Fibroblast of lung (primary cell): ENCODE measurements around the gene ZFYVE26. TPM values are rescaled to one million over a fixed set of nuclear protein-coding genes. Genes with fewer than 3 reads are reported as not detected.

Source experiments
- DNase-seq, 2 donors: peaks; one replicate each; pipeline versions ENCODE4 v3.0.0 to v3.0.0-alpha.2; 2010; ENCODE audit warnings: low read depth in 2 of 2
- H2AFZ ChIP-seq: 2 replicates; pipeline ENCODE4 v1.5.1; 2012; ENCODE audit warnings: low read length, control low read depth, inconsistent platforms
- H3K27ac ChIP-seq: 2 replicates; pipeline ENCODE4 v1.5.1; 2011; ENCODE audit warnings: low read length, control low read depth; ENCODE audit not compliant: insufficient read depth
- H3K27me3 ChIP-seq: 2 replicates; pipeline ENCODE4 v1.5.1; 2011; ENCODE audit warnings: mild to moderate bottlenecking, low read length; ENCODE audit not compliant: control insufficient read depth, insufficient read depth
- H3K36me3 ChIP-seq: 2 replicates; pipeline ENCODE4 v1.5.1; 2011; ENCODE audit warnings: low read length; ENCODE audit not compliant: control insufficient read depth, insufficient read depth
- H3K4me1 ChIP-seq: 2 replicates; pipeline ENCODE4 v1.5.1; 2011; ENCODE audit warnings: low read length; ENCODE audit not compliant: control insufficient read depth, insufficient read depth; ENCODE audit errors: extremely low read depth
- H3K4me2 ChIP-seq: 2 replicates; pipeline ENCODE4 v1.5.1; 2011; ENCODE audit warnings: low read length, control low read depth; ENCODE audit not compliant: insufficient read depth; ENCODE audit errors: extremely low read depth
- H3K4me3 ChIP-seq, 4 experiments: fragments of 200-600 bp in 1 of 4; sonication (generic) in 1 of 4; replicated peaks in 1 of 4; 2 replicates each; pipeline ENCODE4 v1.5.1; 2011 to 2016; ENCODE audit warnings: low read length in 4 of 4, low read depth in 3 of 4, mild to moderate bottlenecking in 3 of 4, control low read depth in 2 of 4, inconsistent platforms in 1 of 4, mixed read lengths in 1 of 4; ENCODE audit not compliant: insufficient read depth in 1 of 4; ENCODE audit errors: control extremely low read depth in 1 of 4
- H3K79me2 ChIP-seq: 2 replicates; pipeline ENCODE4 v1.5.1; 2012; ENCODE audit warnings: mild to moderate bottlenecking, low read length, inconsistent platforms; ENCODE audit not compliant: control insufficient read depth, insufficient read depth
- H3K9ac ChIP-seq: 2 replicates; pipeline ENCODE4 v1.5.1; 2011; ENCODE audit warnings: mild to moderate bottlenecking, low read length, control low read depth; ENCODE audit not compliant: insufficient read depth
- H3K9me3 ChIP-seq: 2 replicates; pipeline ENCODE4 v1.5.1; 2012; ENCODE audit warnings: low read depth, low read length; ENCODE audit not compliant: control insufficient read depth, insufficient read depth
- H4K20me1 ChIP-seq: 2 replicates; pipeline ENCODE4 v1.5.1; 2011; ENCODE audit warnings: low read length; ENCODE audit not compliant: control insufficient read depth, insufficient read depth; ENCODE audit errors: extremely low read depth
- CTCF ChIP-seq, 2 donors: IDR thresholded peaks in 1 of 2; conservative IDR thresholded peaks in 1 of 2; 1 replicate in 1 of 2; 2 replicates in 1 of 2; pipeline ENCODE4 v1.5.1; 2011 to 2012; ENCODE audit warnings: low read length in 2 of 2, control low read depth in 1 of 2, inconsistent platforms in 1 of 2, low read depth in 1 of 2, mild to moderate bottlenecking in 1 of 2
- EZH2 ChIP-seq: IDR thresholded peaks from 2 replicates; pipeline ENCODE4 v1.5.1; 2012; ENCODE audit warnings: low read length, control low read depth, mild to moderate bottlenecking; ENCODE audit errors: missing control alignments
- polyA plus RNA-seq, 2 donors: library from polyadenylated mRNA; depleted of rRNA in 1 of 2; stranded (reverse) in 1 of 2; unstranded in 1 of 2; fragments of >200 nt; gene quantifications; 2 replicates each; pipeline ENCODE4 v1.2.1, GENCODE V29; 2011 to 2012; ENCODE audit warnings: missing spikeins in 1 of 2
- total RNA-seq: library from RNA; depleted of rRNA; stranded (reverse); fragments of >200 nt; gene quantifications from 2 replicates; pipeline ENCODE4 v1.2.1, GENCODE V29; 2014

Gene ZFYVE26
- total and polyA plus RNA-seq, 2 donors (not counting 1 experiment from before 2014, with no cell fraction given): 8.4 to 18.7 TPM

- no peak overlapping the region for H3K27ac ChIP-seq
- no peaks in the 10 kb centered on the region for H3K36me3 ChIP-seq
- no peak overlapping the region for H3K4me2 ChIP-seq
- H3K4me1 ChIP-seq: no peaks in the 10 kb centered on the region
- H2AFZ ChIP-seq: no peak overlapping the region
- DNase-seq: no peak
- H3K9me3 ChIP-seq: no peaks in the 10 kb centered on the region
- no peak overlapping the region for H3K9ac ChIP-seq
- no peaks in the 10 kb centered on the region for H4K20me1 ChIP-seq
- no peak for TF ChIP-seq CTCF (conservative IDR thresholded peaks at IDR 0.05 in 1 of 2, IDR thresholded peaks at IDR 0.05 in 1 of 2; ENCODE audit: low read depth in 1 of 2, low read length in 2 of 2)
- TF ChIP-seq EZH2: no peak
- no peak overlapping the region for H3K4me3 ChIP-seq
- peaks cover 29% of the 10 kb centered on the region for H3K27me3 ChIP-seq
- H3K79me2 ChIP-seq: no peaks in the 10 kb centered on the region
Measured at GRCh38 chr14:67728258-67728657, 88.1 kb downstream of the ZFYVE26 start.

GRCh38 chr14:67727361-67727760 lies 89.0 kb downstream of the ZFYVE26 start:
- H3K4me1 ChIP-seq: no peaks in the 10 kb centered on the region
- H3K27ac ChIP-seq: no peak overlapping the region
- no peak overlapping the region for H3K4me2 ChIP-seq
- H2AFZ ChIP-seq: no peak overlapping the region
- no peaks in the 10 kb centered on the region for H4K20me1 ChIP-seq
- H3K36me3 ChIP-seq: no peaks in the 10 kb centered on the region
- peaks cover 32% of the 10 kb centered on the region for H3K27me3 ChIP-seq
- H3K79me2 ChIP-seq: no peaks in the 10 kb centered on the region
- DNase-seq: no peak
- no peak overlapping the region for H3K4me3 ChIP-seq
- H3K9ac ChIP-seq: no peak overlapping the region
- no peaks in the 10 kb centered on the region for H3K9me3 ChIP-seq
- TF ChIP-seq CTCF (conservative IDR thresholded peaks at IDR 0.05 in 1 of 2, IDR thresholded peaks at IDR 0.05 in 1 of 2; ENCODE audit: low read depth in 1 of 2, low read length in 2 of 2) (no peak), EZH2 (no peak)

- Histone ChIP-seq H3K4me2 (no peak overlapping the region), H3K4me3 (no peak overlapping the region), H3K9me3 (no peaks in the 10 kb centered on the region), H3K36me3 (no peaks in the 10 kb centered on the region), H3K27ac (no peak overlapping the region), H4K20me1 (no peaks in the 10 kb centered on the region), H2AFZ (no peak overlapping the region), H3K79me2 (no peaks in the 10 kb centered on the region), H3K4me1 (no peaks in the 10 kb centered on the region), H3K27me3 (peaks cover 39% of the 10 kb centered on the region), H3K9ac (no peak overlapping the region)
- DNase-seq: no peak
- TF ChIP-seq CTCF (conservative IDR thresholded peaks at IDR 0.05 in 1 of 2, IDR thresholded peaks at IDR 0.05 in 1 of 2; ENCODE audit: low read depth in 1 of 2, low read length in 2 of 2): no peak
- no peak for TF ChIP-seq EZH2
Measured at GRCh38 chr14:67725171-67725570, 91.2 kb downstream of the ZFYVE26 start.
